NB4 (cell line): ENCODE results near the gene DARS1.

Experiments
- DNase-seq: peaks from one replicate; pipeline ENCODE4 v3.0.0; 2010; ENCODE audit warnings: low read depth
- H3K4me3 ChIP-seq: one replicate; pipeline ENCODE4 v1.5.1; 2011; ENCODE audit warnings: mild to moderate bottlenecking, low read depth, low read length, moderate library complexity
- CTCF ChIP-seq: IDR thresholded peaks from one replicate; pipeline ENCODE4 v1.5.1; 2012; ENCODE audit warnings: low read depth, low read length
- MAX ChIP-seq: IDR thresholded peaks from 2 replicates; pipeline ENCODE4 v1.6.1; 2011; ENCODE audit warnings: low read depth, low read length
- MYC ChIP-seq: IDR thresholded peaks from 2 replicates; pipeline ENCODE4 v1.6.1; 2011; ENCODE audit warnings: low read depth, low read length
- POLR2A ChIP-seq: IDR thresholded peaks from 2 replicates; pipeline ENCODE4 v1.6.1; 2011; ENCODE audit warnings: mild to moderate bottlenecking; ENCODE audit not compliant: insufficient read length; ENCODE audit errors: extremely low read depth

DARS1 gene

DNA sequence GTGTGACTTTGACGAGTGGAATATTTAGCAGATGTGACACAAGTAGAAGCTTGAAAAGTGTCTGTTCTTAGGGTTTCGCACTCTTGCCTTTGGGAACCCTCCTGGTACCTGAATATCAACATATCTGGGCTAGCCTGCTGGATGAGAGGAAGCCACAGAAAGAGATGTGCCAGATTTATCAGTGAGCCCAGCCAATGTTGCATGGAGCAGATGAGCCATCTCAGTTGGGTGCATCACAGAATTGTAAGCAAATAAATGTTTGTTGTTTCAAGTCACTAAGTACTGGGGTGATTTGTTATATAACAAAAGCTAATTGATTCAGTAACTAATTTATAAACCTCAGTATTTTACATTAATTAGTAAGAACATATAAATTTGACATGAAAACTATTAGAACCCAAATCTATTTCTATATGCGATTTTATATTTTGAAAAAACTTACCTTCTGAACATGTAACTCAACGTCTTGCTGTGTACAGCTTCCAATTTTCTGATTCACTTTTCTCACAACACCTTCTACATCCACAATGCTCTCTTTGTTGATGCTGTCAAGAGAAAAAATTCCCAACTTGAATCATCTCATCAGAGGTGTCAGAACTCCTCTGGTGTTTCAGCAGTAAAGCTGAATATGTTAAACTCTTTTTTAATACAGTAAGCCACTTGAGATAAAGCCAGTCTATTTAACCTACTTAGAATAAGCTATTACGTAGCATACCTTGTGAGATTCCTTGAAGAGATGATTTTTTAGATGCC, 42.3 kb downstream of the DARS1 start:
- TF ChIP-seq MYC (no peak), POLR2A (no peak), CTCF (no peak), MAX (no peak)
- DNase-seq, result no peak
- no peak overlapping the region for H3K4me3 ChIP-seq

GRCh38 chr2:135936524-135936923, 48.9 kb downstream of the DARS1 start:
- H3K4me3 ChIP-seq, result no peak overlapping the region
- DNase-seq, result no peak
- TF ChIP-seq MYC (no peak), MAX (no peak), POLR2A (no peak), CTCF (no peak)

DNA sequence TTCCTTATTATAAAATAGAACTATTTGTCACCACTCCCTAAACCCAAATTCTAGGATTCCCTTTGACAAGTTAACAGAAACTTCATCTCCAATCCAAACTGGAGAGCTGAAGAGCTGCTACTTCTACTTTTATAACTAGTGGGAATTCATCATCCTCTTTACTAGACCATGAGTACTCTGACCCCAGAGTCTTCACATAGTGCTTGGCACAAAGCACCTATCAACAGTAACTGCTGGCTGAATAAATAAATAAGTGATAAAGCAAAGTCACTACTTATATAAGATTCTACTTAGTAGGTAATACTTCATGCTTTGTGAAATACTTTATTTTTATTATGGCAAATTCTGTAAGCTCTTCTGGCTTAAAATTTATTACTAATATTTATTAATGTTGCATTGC, 49.5 kb downstream of the DARS1 start:
- no peak for TF ChIP-seq MYC
- no peak for TF ChIP-seq POLR2A
- TF ChIP-seq CTCF, result no peak
- TF ChIP-seq MAX, result no peak
- no peak overlapping the region for H3K4me3 ChIP-seq
- no peak for DNase-seq

GRCh38 chr2:135931776-135932443, 53.5 kb downstream of the DARS1 start:
- DNase-seq, result peak; percentile 87

DNA sequence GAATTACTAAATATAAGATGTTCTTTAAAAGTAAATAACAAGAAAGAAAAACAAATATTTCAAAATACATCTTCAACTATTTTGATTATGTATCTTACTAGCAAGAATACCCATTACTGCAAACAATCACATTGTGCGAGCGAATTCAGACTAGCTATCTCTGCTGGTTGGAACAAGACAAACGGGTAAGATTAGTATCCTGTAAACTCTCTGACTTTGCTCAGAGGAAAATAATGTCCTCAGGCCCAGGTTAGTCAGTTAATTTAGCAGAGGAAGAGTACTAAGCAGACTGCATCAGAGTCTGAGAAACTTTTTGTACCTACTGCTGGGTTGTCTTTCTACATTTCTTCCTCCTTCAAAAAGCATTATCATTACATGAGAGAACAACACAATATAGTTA, 58.8 kb downstream of the DARS1 start:
- TF ChIP-seq MYC, result no peak
- TF ChIP-seq MAX, result no peak
- TF ChIP-seq POLR2A, result no peak
- TF ChIP-seq CTCF, result no peak
- no peak for DNase-seq
- H3K4me3 ChIP-seq, result no peak overlapping the region

More at GRCh38 chr2:135931776-135932443, 53.5 kb downstream of the DARS1 start:
- TF ChIP-seq POLR2A (no peak), MAX (no peak), CTCF (no peak), MYC (no peak)
- H3K4me3 ChIP-seq, result no peak overlapping the region
